Activated T-cell treated with anti-CD3 and anti-CD28 coated beads, Interleukin-2, amount 50 U/mL, for 24 hours (primary cell): ENCODE measurements around the gene SETD6.
"Not testable (repeated sequence)": the region's sequence is repeated elsewhere in the genome, so short reads cannot be mapped to it uniquely, and the experiment has no call there.

Source experiments
- DNase-seq: peaks from one replicate; pipeline ENCODE4 v3.0.0-alpha.2; 2020
- H3K27ac Mint-ChIP-seq: 2 replicates; pipeline ENCODE4 v1.8.0; 2020; ENCODE audit warnings: mild to moderate bottlenecking, mixed read lengths
- H3K27me3 Mint-ChIP-seq: 2 replicates; pipeline ENCODE4 v1.8.0; 2020; ENCODE audit warnings: mixed read lengths
- H3K36me3 Mint-ChIP-seq: 2 replicates; pipeline ENCODE4 v1.8.0; 2020; ENCODE audit warnings: low read depth, mixed read lengths
- H3K4me1 Mint-ChIP-seq: 2 replicates; pipeline ENCODE4 v1.8.0; 2020; ENCODE audit warnings: low read depth, mixed read lengths
- H3K4me3 Mint-ChIP-seq: 2 replicates; pipeline ENCODE4 v1.8.0; 2020; ENCODE audit warnings: mild to moderate bottlenecking, moderate library complexity, mixed read lengths
- H3K9me3 Mint-ChIP-seq: 2 replicates; pipeline ENCODE4 v1.8.0; 2020; ENCODE audit warnings: mixed read lengths

Gene SETD6

GRCh38 chr16:58487566-58488351, 27.6 kb upstream of the SETD6 start:
- DNase-seq: peak; percentile 85
- H3K36me3 Mint-ChIP-seq: no peaks in the 10 kb centered on the region
- H3K4me1 Mint-ChIP-seq: no peaks in the 10 kb centered on the region
- H3K27me3 Mint-ChIP-seq: peaks cover 12% of the 10 kb centered on the region
- no peak overlapping the region for H3K4me3 Mint-ChIP-seq
- H3K9me3 Mint-ChIP-seq: no peaks in the 10 kb centered on the region
- no peak overlapping the region for H3K27ac Mint-ChIP-seq

- Mint-ChIP-seq H3K36me3 (no peaks in the 10 kb centered on the region), H3K4me3 (no peak overlapping the region), H3K4me1 (no peaks in the 10 kb centered on the region), H3K27me3 (peaks cover 8% of the 10 kb centered on the region), H3K27ac (no peak overlapping the region), H3K9me3 (no peaks in the 10 kb centered on the region)
- DNase-seq: no peak
Observed at GRCh38 chr16:58488531-58488930, 26.8 kb upstream of the SETD6 start.

- Mint-ChIP-seq H3K4me1 (peaks cover 3% of the 10 kb centered on the region), H3K27ac (no peak overlapping the region), H3K4me3 (no peak overlapping the region), H3K9me3 (no peaks in the 10 kb centered on the region), H3K36me3 (no peaks in the 10 kb centered on the region), H3K27me3 (peaks cover 8% of the 10 kb centered on the region)
- DNase-seq: no peak
Observed at GRCh38 chr16:58490065-58490464, 25.3 kb upstream of the SETD6 start.

GRCh38 chr16:58490539-58490938, 24.8 kb upstream of the SETD6 start:
- not testable (repeated sequence) for H3K27me3 Mint-ChIP-seq, H3K9me3 Mint-ChIP-seq, H3K4me1 Mint-ChIP-seq, H3K36me3 Mint-ChIP-seq, DNase-seq, H3K4me3 Mint-ChIP-seq, H3K27ac Mint-ChIP-seq

- no peaks in the 10 kb centered on the region for H3K9me3 Mint-ChIP-seq
- H3K36me3 Mint-ChIP-seq: no peaks in the 10 kb centered on the region
- no peak for DNase-seq
- H3K4me1 Mint-ChIP-seq: peaks cover 13% of the 10 kb centered on the region
- no peak overlapping the region for H3K4me3 Mint-ChIP-seq
- H3K27ac Mint-ChIP-seq: no peak overlapping the region
- peaks cover 5% of the 10 kb centered on the region for H3K27me3 Mint-ChIP-seq
Observed at GRCh38 chr16:58492066-58492465, 23.3 kb upstream of the SETD6 start.

- Mint-ChIP-seq H3K36me3 (no peaks in the 10 kb centered on the region), H3K4me3 (no peak overlapping the region), H3K9me3 (no peaks in the 10 kb centered on the region), H3K27ac (no peak overlapping the region), H3K4me1 (peaks cover 13% of the 10 kb centered on the region), H3K27me3 (peaks cover 2% of the 10 kb centered on the region)
- no peak for DNase-seq
Observed at GRCh38 chr16:58492735-58493134, 22.6 kb upstream of the SETD6 start.

GRCh38 chr16:58493756-58494431, 21.4 kb upstream of the SETD6 start:
- H3K4me3 Mint-ChIP-seq: no peak overlapping the region
- no peaks in the 10 kb centered on the region for H3K9me3 Mint-ChIP-seq
- H3K4me1 Mint-ChIP-seq: peaks cover 13% of the 10 kb centered on the region
- H3K27me3 Mint-ChIP-seq: no peaks in the 10 kb centered on the region
- H3K36me3 Mint-ChIP-seq: no peaks in the 10 kb centered on the region
- H3K27ac Mint-ChIP-seq: no peak overlapping the region
- peak; percentile 24 for DNase-seq

- H3K4me3 Mint-ChIP-seq: no peak overlapping the region
- H3K9me3 Mint-ChIP-seq: no peaks in the 10 kb centered on the region
- peak; percentile 56 for DNase-seq
- peaks cover 13% of the 10 kb centered on the region for H3K4me1 Mint-ChIP-seq
- peak overlapping the region; percentile 22 for H3K27ac Mint-ChIP-seq
- peaks cover 5% of the 10 kb centered on the region for H3K27me3 Mint-ChIP-seq
- H3K36me3 Mint-ChIP-seq: no peaks in the 10 kb centered on the region
Observed at GRCh38 chr16:58494981-58495520, 20.3 kb upstream of the SETD6 start.

GRCh38 chr16:58495521-58496331, 19.6 kb upstream of the SETD6 start:
- H3K36me3 Mint-ChIP-seq: no peaks in the 10 kb centered on the region
- DNase-seq: no peak
- H3K27ac Mint-ChIP-seq: peak overlapping the region; percentile 22
- H3K4me1 Mint-ChIP-seq: peaks cover 18% of the 10 kb centered on the region
- no peaks in the 10 kb centered on the region for H3K9me3 Mint-ChIP-seq
- peaks cover 12% of the 10 kb centered on the region for H3K27me3 Mint-ChIP-seq
- no peak overlapping the region for H3K4me3 Mint-ChIP-seq

GRCh38 chr16:58497468-58497867, 17.8 kb upstream of the SETD6 start:
- Mint-ChIP-seq H3K36me3 (no peaks in the 10 kb centered on the region), H3K27me3 (peaks cover 17% of the 10 kb centered on the region), H3K9me3 (no peaks in the 10 kb centered on the region), H3K4me1 (peaks cover 25% of the 10 kb centered on the region), H3K4me3 (no peak overlapping the region), H3K27ac (peak overlapping the region; percentile 59)
- DNase-seq: peak; percentile 29

GRCh38 chr16:58497935-58498334, 17.4 kb upstream of the SETD6 start:
- H3K4me3 Mint-ChIP-seq: no peak overlapping the region
- peaks cover 20% of the 10 kb centered on the region for H3K27me3 Mint-ChIP-seq
- peak overlapping the region; percentile 59 for H3K27ac Mint-ChIP-seq
- DNase-seq: peak; percentile 25
- no peaks in the 10 kb centered on the region for H3K36me3 Mint-ChIP-seq
- H3K4me1 Mint-ChIP-seq: peaks cover 25% of the 10 kb centered on the region
- H3K9me3 Mint-ChIP-seq: no peaks in the 10 kb centered on the region

GRCh38 chr16:58498341-58499091, 16.8 kb upstream of the SETD6 start:
- Mint-ChIP-seq H3K27ac (no peak overlapping the region), H3K9me3 (no peaks in the 10 kb centered on the region), H3K27me3 (peaks cover 24% of the 10 kb centered on the region), H3K36me3 (no peaks in the 10 kb centered on the region), H3K4me3 (no peak overlapping the region), H3K4me1 (peaks cover 25% of the 10 kb centered on the region)
- no peak for DNase-seq

GRCh38 chr16:58499092-58499511, 16.2 kb upstream of the SETD6 start:
- H3K27ac Mint-ChIP-seq: no peak overlapping the region

More at GRCh38 chr16:58499092-58499511, 16.2 kb upstream of the SETD6 start:
- peaks cover 24% of the 10 kb centered on the region for H3K27me3 Mint-ChIP-seq
- H3K36me3 Mint-ChIP-seq: no peaks in the 10 kb centered on the region
- peaks cover 25% of the 10 kb centered on the region for H3K4me1 Mint-ChIP-seq
- H3K9me3 Mint-ChIP-seq: no peaks in the 10 kb centered on the region
- no peak for DNase-seq
- no peak overlapping the region for H3K4me3 Mint-ChIP-seq
